Common myeloid progenitor, CD34-positive (primary cell): Measurements from ENCODE around the gene RPS6KA1.

Experiments
- CTCF ChIA-PET: fragments of 350-600 bp; sonication (Branson Sonifier 250); formaldehyde crosslinking; loops from one replicate; lab custom pipeline; 2021; ENCODE audit warnings: antibody characterized with exemption; lab: Charles Lee
- POLR2A ChIA-PET: fragments of 350-600 bp; sonication (Branson Sonifier 250); formaldehyde crosslinking; loops from one replicate; lab custom pipeline; 2021; ENCODE audit warnings: antibody characterized with exemption; lab: Charles Lee
- DNase-seq, 3 donors: peaks; one replicate each; pipeline versions ENCODE4 v3.0.0 to v3.0.0-alpha.2; 2013
- H3K27ac ChIP-seq, 2 experiments: 1 replicate in 1 of 2; 2 replicates in 1 of 2; pipeline ENCODE4 v1.7.0; 2013; ENCODE audit warnings: inconsistent platforms in 2 of 2, low read length in 2 of 2, mild to moderate bottlenecking in 2 of 2, low read depth in 1 of 2, moderate library complexity in 1 of 2; ENCODE audit not compliant: severe bottlenecking in 2 of 2, insufficient read depth in 1 of 2, poor library complexity in 1 of 2
- H3K27me3 ChIP-seq, 5 experiments: replicated peaks in 2 of 5; 1 replicate in 3 of 5; 2 replicates in 2 of 5; pipeline versions ENCODE4 v1.6.1 to v1.7.0; 2013; ENCODE audit warnings: low read length in 4 of 5, mild to moderate bottlenecking in 2 of 5, moderate library complexity in 2 of 5, inconsistent platforms in 1 of 5; ENCODE audit not compliant: insufficient read depth in 5 of 5, control insufficient read depth in 4 of 5
- H3K36me3 ChIP-seq, 4 experiments: 1 replicate in 2 of 4; 2 replicates in 2 of 4; pipeline versions ENCODE4 v1.6.1 to v1.7.0; 2013; ENCODE audit warnings: low read length in 3 of 4, control low read depth in 1 of 4, mild to moderate bottlenecking in 1 of 4; ENCODE audit not compliant: control insufficient read depth in 4 of 4, insufficient read depth in 4 of 4
- H3K4me1 ChIP-seq, 4 experiments: 1 replicate in 3 of 4; 2 replicates in 1 of 4; pipeline versions ENCODE4 v1.6.1 to v1.7.1; 2013; ENCODE audit warnings: low read length in 3 of 4, mild to moderate bottlenecking in 3 of 4, control low read depth in 1 of 4, inconsistent platforms in 1 of 4, moderate library complexity in 1 of 4; ENCODE audit not compliant: control insufficient read depth in 4 of 4, insufficient read depth in 4 of 4; ENCODE audit errors: control extremely low read depth in 1 of 4
- H3K4me3 ChIP-seq, 7 experiments: 1 replicate in 4 of 7; 2 replicates in 3 of 7; pipeline versions ENCODE4 v1.5.1 to v1.7.0; 2013; ENCODE audit warnings: mild to moderate bottlenecking in 7 of 7, low read length in 6 of 7, moderate library complexity in 6 of 7, inconsistent platforms in 2 of 7, low read depth in 2 of 7, control low read depth in 1 of 7; ENCODE audit not compliant: insufficient read depth in 4 of 7, control insufficient read depth in 1 of 7; ENCODE audit errors: extremely low read depth in 1 of 7
- H3K9me3 ChIP-seq, 5 experiments: 1 replicate in 4 of 5; 2 replicates in 1 of 5; pipeline versions ENCODE4 v1.6.1 to v1.7.1; 2013; ENCODE audit warnings: low read length in 4 of 5, mild to moderate bottlenecking in 2 of 5, inconsistent platforms in 1 of 5, low read depth in 1 of 5, moderate library complexity in 1 of 5; ENCODE audit not compliant: control insufficient read depth in 4 of 5, insufficient read depth in 2 of 5; ENCODE audit errors: control extremely low read depth in 1 of 5
- WGBS: methylation state at CpG from one replicate; pipeline ENCODE4 v1.1.5; 2013; ENCODE audit not compliant: insufficient coverage; 5-methylcytosine and 5-hydroxymethylcytosine counted together

RPS6KA1 gene

DNA sequence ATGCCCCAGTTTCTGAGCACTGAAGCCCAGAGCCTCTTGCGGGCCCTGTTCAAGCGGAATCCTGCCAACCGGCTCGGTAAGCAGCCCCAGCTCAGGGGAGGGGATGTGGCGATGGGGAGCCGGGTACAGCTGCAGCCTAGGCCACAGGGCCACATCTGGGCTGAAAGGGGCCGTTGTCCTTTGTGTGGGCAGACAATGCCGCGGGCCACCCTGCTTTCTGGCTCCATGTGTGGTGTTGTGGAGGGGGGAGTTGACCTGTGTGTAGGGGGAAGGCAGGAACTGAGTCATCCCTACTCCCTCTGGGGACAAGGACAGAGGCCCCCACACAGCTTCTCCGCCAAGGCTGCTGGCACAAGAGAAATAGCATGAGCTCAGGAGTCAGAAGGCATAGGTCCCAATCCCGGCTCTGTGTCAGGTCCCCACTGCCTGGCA, 26.0 kb downstream of the RPS6KA1 start:
- ChIA-PET CTCF (interaction anchor here (1.0 to 1.7 kb wide), 3 partner anchors 15 to 20 kb away, joined by 3 to 8 read pairs (median 3); no protein-coding TSS in a partner anchor), POLR2A (no interaction called here)
- Histone ChIP-seq H3K9me3 (no peaks in the 10 kb centered on the region), H3K4me3 (no peak overlapping the region), H3K36me3 (peaks cover 16 to 90% (median 67%) of the 10 kb centered on the region in 4 experiments), H3K27me3 (no peaks in the 10 kb centered on the region), H3K4me1 (peaks cover 0 to 35% (median 0%) of the 10 kb centered on the region in 4 experiments), H3K27ac (no peak overlapping the region)
- WGBS: 98% methylated on average over 9 of the region's 11 CpGs
- no peak for DNase-seq

DNA sequence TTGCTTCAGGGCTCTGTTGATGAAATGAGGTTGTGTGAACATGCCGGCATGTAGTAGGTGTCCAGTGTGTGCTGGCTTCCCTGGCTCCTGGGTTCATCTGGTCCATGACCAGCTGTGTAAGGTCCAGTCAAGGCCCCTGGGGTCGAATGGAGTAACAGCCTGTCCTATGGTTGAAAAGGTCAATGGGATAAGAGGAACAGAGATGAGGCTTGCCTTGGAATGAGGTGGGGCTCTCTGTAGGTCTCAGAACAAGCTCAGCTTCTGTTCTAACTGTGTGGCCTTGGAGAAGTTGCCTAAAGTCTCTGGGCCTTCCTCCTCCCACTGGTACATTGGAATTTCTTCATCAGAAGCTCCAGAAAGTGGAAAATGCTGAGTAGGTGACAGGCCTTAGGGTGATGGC, 26.6 kb downstream of the RPS6KA1 start:
- no peaks in the 10 kb centered on the region for H3K9me3 ChIP-seq
- 87% methylated on average over 2 of the region's 2 CpGs for WGBS
- CTCF ChIA-PET: interaction anchor here (1.0 to 1.7 kb wide), 3 partner anchors 15 to 19 kb away, joined by 3 to 8 read pairs (median 3); no protein-coding TSS in a partner anchor
- POLR2A ChIA-PET: no interaction called here
- H3K4me3 ChIP-seq: no peak overlapping the region
- DNase-seq: no peak
- no peaks in the 10 kb centered on the region for H3K27me3 ChIP-seq
- H3K27ac ChIP-seq: no peak overlapping the region
- peaks cover 17 to 92% (median 67%) of the 10 kb centered on the region in 4 experiments for H3K36me3 ChIP-seq
- H3K4me1 ChIP-seq: peaks cover 0 to 35% (median 0%) of the 10 kb centered on the region in 4 experiments

DNA sequence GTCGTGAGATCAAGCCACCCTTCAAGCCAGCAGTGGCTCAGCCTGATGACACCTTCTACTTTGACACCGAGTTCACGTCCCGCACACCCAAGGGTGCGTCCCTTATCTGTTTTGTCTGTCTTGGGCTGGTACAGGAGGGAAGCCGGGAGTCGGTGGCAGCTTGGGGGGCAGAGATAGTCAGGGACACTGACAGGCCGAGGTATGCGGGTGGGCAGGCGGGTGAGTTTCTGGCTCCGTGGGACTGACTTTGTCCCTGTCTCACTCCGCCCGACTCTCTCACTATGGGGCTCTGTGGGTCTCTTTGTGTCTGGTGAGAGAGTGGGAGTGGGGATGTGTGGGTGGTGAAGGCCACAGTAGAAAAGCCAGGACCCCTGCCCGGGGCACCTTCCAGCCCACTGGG, 27.4 kb downstream of the RPS6KA1 start:
- no peaks in the 10 kb centered on the region for H3K9me3 ChIP-seq
- peaks cover 0 to 35% (median 0%) of the 10 kb centered on the region in 4 experiments for H3K4me1 ChIP-seq
- WGBS: 96% methylated on average over 8 of the region's 14 CpGs
- H3K27me3 ChIP-seq: no peaks in the 10 kb centered on the region
- no peak overlapping the region for H3K27ac ChIP-seq
- no peak overlapping the region for H3K4me3 ChIP-seq
- peaks cover 18 to 92% (median 66%) of the 10 kb centered on the region in 4 experiments for H3K36me3 ChIP-seq
- ChIA-PET CTCF (no interaction called here), POLR2A (no interaction called here)
- no peak for DNase-seq

- POLR2A ChIA-PET: no interaction called here
- no peaks in the 10 kb centered on the region for H3K27me3 ChIP-seq
Observed at GRCh38 chr1:26558685-26559048, 29.1 kb downstream of the RPS6KA1 start.

GRCh38 chr1:26560403-26560780, 30.8 kb downstream of the RPS6KA1 start:
- Histone ChIP-seq H3K4me1 (peaks cover 0 to 10% (median 0%) of the 10 kb centered on the region in 4 experiments), H3K36me3 (peaks cover 20 to 83% (median 63%) of the 10 kb centered on the region in 4 experiments), H3K9me3 (no peaks in the 10 kb centered on the region), H3K4me3 (no peak overlapping the region), H3K27me3 (no peaks in the 10 kb centered on the region), H3K27ac (no peak overlapping the region)
- no peak for DNase-seq
- POLR2A ChIA-PET: no interaction called here
- 97% methylated on average over 3 of the region's 3 CpGs for WGBS
- CTCF ChIA-PET: interaction anchor here (1.0 to 1.2 kb wide), 3 partner anchors 21 to 273 kb away, joined by 3 to 4 read pairs (median 3); no protein-coding TSS in a partner anchor

More at GRCh38 chr1:26558685-26559048, 29.1 kb downstream of the RPS6KA1 start:
- no peak overlapping the region for H3K4me3 ChIP-seq
- peaks cover 0 to 27% (median 0%) of the 10 kb centered on the region in 4 experiments for H3K4me1 ChIP-seq
- peaks cover 24 to 92% (median 68%) of the 10 kb centered on the region in 4 experiments for H3K36me3 ChIP-seq
- DNase-seq: no peak
- H3K27ac ChIP-seq: no peak overlapping the region
- H3K9me3 ChIP-seq: no peaks in the 10 kb centered on the region
- 97% methylated on average over 10 of the region's 13 CpGs for WGBS
- CTCF ChIA-PET: interaction anchor here (0.8 kb wide), 1 partner anchor 15 kb away, joined by 3 read pairs; no protein-coding TSS in a partner anchor

DNA sequence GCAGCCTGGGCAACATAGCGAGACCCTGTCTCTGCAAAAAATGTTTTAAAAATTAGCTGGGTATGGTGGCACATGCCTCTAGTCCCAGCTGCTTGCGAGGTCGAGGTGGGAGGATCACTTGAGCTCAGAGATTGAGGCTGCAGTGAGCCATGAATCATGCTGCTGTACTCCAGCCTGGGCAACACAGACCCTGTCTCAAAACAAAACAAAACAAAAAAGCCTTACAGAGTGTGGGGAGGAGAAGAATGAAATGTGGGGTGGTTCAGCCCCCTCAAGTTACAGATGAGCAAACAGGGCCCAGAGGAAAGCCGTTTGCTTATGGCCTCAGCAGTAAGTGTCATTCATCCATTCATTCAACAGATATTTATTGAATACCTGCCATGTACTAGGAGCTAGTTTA, 40.7 kb downstream of the RPS6KA1 start:
- no peak for DNase-seq
- Histone ChIP-seq H3K4me3 (no peak overlapping the region), H3K27me3 (no peaks in the 10 kb centered on the region), H3K27ac (no peak overlapping the region), H3K36me3 (peaks cover 29 to 83% (median 69%) of the 10 kb centered on the region in 4 experiments), H3K4me1 (peaks cover 0 to 17% (median 0%) of the 10 kb centered on the region in 4 experiments), H3K9me3 (no peaks in the 10 kb centered on the region)
- ChIA-PET POLR2A (no interaction called here), CTCF (interaction anchor here (1.5 kb wide), 1 partner anchor 15 kb away, joined by 3 read pairs; no protein-coding TSS in a partner anchor)
- 95% methylated on average over 3 of the region's 4 CpGs for WGBS

DNA sequence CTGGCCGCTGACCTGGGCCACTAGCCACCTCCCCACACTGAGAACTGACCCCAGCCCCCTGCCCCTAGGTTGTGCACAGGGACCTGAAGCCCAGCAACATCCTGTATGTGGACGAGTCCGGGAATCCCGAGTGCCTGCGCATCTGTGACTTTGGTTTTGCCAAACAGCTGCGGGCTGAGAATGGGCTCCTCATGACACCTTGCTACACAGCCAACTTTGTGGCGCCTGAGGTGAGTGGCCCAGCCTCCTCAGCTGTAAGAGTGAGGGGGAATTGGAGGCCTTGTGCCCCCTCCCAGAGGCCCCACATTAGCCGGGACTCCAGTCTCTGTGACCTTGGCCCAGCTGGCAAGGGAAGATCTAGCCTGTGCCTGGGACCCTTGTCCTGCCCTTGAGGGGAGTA, 41.8 kb downstream of the RPS6KA1 start:
- H3K4me3 ChIP-seq: no peak overlapping the region
- no peaks in the 10 kb centered on the region for H3K27me3 ChIP-seq
- 100% methylated on average over 8 of the region's 8 CpGs for WGBS
- ChIA-PET CTCF (interaction anchor here (1.5 kb wide), 1 partner anchor 16 kb away, joined by 3 read pairs; no protein-coding TSS in a partner anchor), POLR2A (no interaction called here)
- peaks cover 0 to 17% (median 0%) of the 10 kb centered on the region in 4 experiments for H3K4me1 ChIP-seq
- DNase-seq: no peak
- peaks cover 29 to 86% (median 70%) of the 10 kb centered on the region in 4 experiments for H3K36me3 ChIP-seq
- H3K9me3 ChIP-seq: no peaks in the 10 kb centered on the region
- H3K27ac ChIP-seq: no peak overlapping the region
